A549 (cell line): ENCODE measurements around the gene IFIT1B. TPM values are rescaled to one million over a fixed set of nuclear protein-coding genes. Genes with fewer than 3 reads are reported as not detected.

Source experiments
- ATAC-seq, 2 experiments: fragments of 200-7000 bp in 1 of 2; fragments of >200 bp in 1 of 2; cut with Nextera tagmentation in 1 of 2; cut with Tn5 transposase in 1 of 2; 3 replicates each; pipeline versions ENCODE4 v1.8.0 to v1.9.1; 2018 to 2020; ENCODE audit warnings: mild to moderate bottlenecking in 1 of 2, moderate library complexity in 1 of 2
- CTCF ChIA-PET: fragments of 300-600 bp; sonication (Branson Sonifier 250); formaldehyde crosslinking; extraction: SDS; loops from one replicate; lab custom pipeline; 2021; ENCODE audit warnings: antibody characterized with exemption, inconsistent platforms; lab: Yijun Ruan, JAX
- POLR2A ChIA-PET: fragments of 350-600 bp; formaldehyde crosslinking; extraction: SDS; loops from one replicate; lab custom pipeline; 2021; ENCODE audit warnings: antibody characterized with exemption, inconsistent platforms; lab: Yijun Ruan, JAX
- DNase-seq, 2 experiments: peaks; one replicate each; pipeline versions ENCODE4 v3.0.0 to v3.0.0-alpha.2; 2011 to 2016; ENCODE audit warnings: low read depth in 1 of 2, low spot score in 1 of 2
- FAIRE-seq: peaks from 2 replicates; lab custom pipeline; 2011; peaks lifted over from hg19 to GRCh38; lab: Jason Lieb, UNC
- H3K27ac ChIP-seq, 2 experiments: fragments of >200 bp; sonication (Bioruptor Twin); formaldehyde crosslinking; 3 replicates each; pipeline ENCODE4 v1.5.1; 2016 to 2017
- H3K4me1 ChIP-seq: fragments of >200 bp; sonication (Bioruptor Twin); formaldehyde crosslinking; 3 replicates; pipeline ENCODE4 v1.6.1; 2016
- H3K4me2 ChIP-seq: fragments of >200 bp; sonication (Bioruptor Twin); formaldehyde crosslinking; 3 replicates; pipeline ENCODE4 v1.6.1; 2016
- H3K4me3 ChIP-seq: fragments of >200 bp; sonication (Bioruptor Twin); formaldehyde crosslinking; 3 replicates; pipeline ENCODE4 v1.5.1; 2016
- H3K9me3 ChIP-seq: fragments of >200 bp; sonication (Bioruptor Twin); formaldehyde crosslinking; 3 replicates; pipeline ENCODE4 v1.6.1; 2016
- BCL3 ChIP-seq: fragments of >200 bp; sonication (Bioruptor Twin); formaldehyde crosslinking; IDR thresholded peaks from 3 replicates; pipeline ENCODE4 v1.6.1; 2016
- CBX2 ChIP-seq: fragments of 200-600 bp; sonication (generic); IDR thresholded peaks from 2 replicates; pipeline ENCODE4 v1.6.1; 2016; ENCODE audit warnings: low read depth, mild to moderate bottlenecking, borderline replicate concordance
- CHD2 ChIP-seq: fragments of 150-350 bp; IDR thresholded peaks from 2 replicates; pipeline ENCODE4 v1.6.1; 2014; ENCODE audit warnings: low read length; ENCODE audit not compliant: partially characterized antibody
- CHD4 ChIP-seq: fragments of 200-600 bp; sonication (generic); IDR thresholded peaks from 2 replicates; pipeline ENCODE4 v1.6.1; 2016; ENCODE audit warnings: antibody characterized with exemption, mild to moderate bottlenecking, borderline replicate concordance
- EHMT2 ChIP-seq: fragments of 200-600 bp; sonication (generic); IDR thresholded peaks from 2 replicates; pipeline ENCODE4 v1.6.1; 2016; ENCODE audit warnings: antibody characterized with exemption, low read depth, mild to moderate bottlenecking, moderate library complexity
- FOSL2 ChIP-seq, 2 experiments: fragments of 450-650 bp in 1 of 2; fragments of >200 bp in 1 of 2; sonication (Bioruptor Twin) in 1 of 2; formaldehyde crosslinking; IDR thresholded peaks; 2 replicates each; pipeline versions ENCODE4 v1.5.0 to v1.6.1; 2016 to 2020; ENCODE audit warnings: mild to moderate bottlenecking in 1 of 2, moderate library complexity in 1 of 2
- GATA3 ChIP-seq: IDR thresholded peaks from 2 replicates; pipeline ENCODE4 v1.6.1; 2012; ENCODE audit warnings: borderline replicate concordance
- HDAC2 ChIP-seq: fragments of 200-600 bp; sonication (generic); IDR thresholded peaks from 2 replicates; pipeline ENCODE4 v1.6.1; 2016
- HES2 ChIP-seq: fragments of >200 bp; sonication (Bioruptor Twin); formaldehyde crosslinking; IDR thresholded peaks from 2 replicates; pipeline ENCODE4 v1.6.1; 2016
- HOXA7 ChIP-seq: fragments of 250-450 bp; sonication (Bioruptor Pico); IDR thresholded peaks from 2 replicates; pipeline ENCODE4 v1.5.0; 2020; ENCODE audit warnings: mild to moderate bottlenecking, moderate library complexity
- HOXB5 ChIP-seq: fragments of 250-450 bp; sonication (Bioruptor Pico); IDR thresholded peaks from 2 replicates; pipeline ENCODE4 v1.5.0; 2020; ENCODE audit warnings: mild to moderate bottlenecking, moderate library complexity
- JUNB ChIP-seq: fragments of >200 bp; sonication (Bioruptor Twin); formaldehyde crosslinking; IDR thresholded peaks from 2 replicates; pipeline ENCODE4 v1.6.1; 2016
- KDM1A ChIP-seq: fragments of 200-600 bp; sonication (generic); IDR thresholded peaks from 2 replicates; pipeline ENCODE4 v1.6.1; 2016; ENCODE audit warnings: low read depth, mild to moderate bottlenecking
- KDM5A ChIP-seq: fragments of 200-600 bp; sonication (generic); IDR thresholded peaks from 2 replicates; pipeline ENCODE4 v1.6.1; 2016; ENCODE audit warnings: antibody characterized with exemption, mild to moderate bottlenecking
- MAFK ChIP-seq: fragments of 450-650 bp; IDR thresholded peaks from 2 replicates; pipeline ENCODE4 v1.6.1; 2014; ENCODE audit not compliant: partially characterized antibody
- MAZ ChIP-seq: fragments of 150-350 bp; IDR thresholded peaks from 2 replicates; pipeline ENCODE4 v1.6.1; 2014; ENCODE audit warnings: antibody characterized with exemption, low read depth, low read length, borderline replicate concordance
- PHF8 ChIP-seq: fragments of 200-600 bp; sonication (generic); IDR thresholded peaks from 2 replicates; pipeline ENCODE4 v1.6.1; 2016; ENCODE audit warnings: low read depth, mild to moderate bottlenecking, antibody characterized with exemption, moderate library complexity, borderline replicate concordance
- POLR2AphosphoS2 ChIP-seq: conservative IDR thresholded peaks from 2 replicates; pipeline ENCODE4 v1.6.1; 2012; ENCODE audit warnings: low read length, improper control_type of control experiment, inconsistent platforms
- RAD21 ChIP-seq, 2 experiments: fragments of >200 bp in 1 of 2; sonication (Bioruptor Twin) in 1 of 2; formaldehyde crosslinking in 1 of 2; IDR thresholded peaks in 1 of 2; conservative IDR thresholded peaks in 1 of 2; 2 replicates in 1 of 2; 3 replicates in 1 of 2; pipeline ENCODE4 v1.6.1; 2012 to 2018; ENCODE audit warnings: inconsistent platforms in 1 of 2
- REST ChIP-seq: fragments of 200-600 bp; sonication (generic); IDR thresholded peaks from 2 replicates; pipeline ENCODE4 v1.6.1; 2016; ENCODE audit warnings: antibody characterized with exemption, mild to moderate bottlenecking, moderate library complexity
- TFCP2L1 ChIP-seq: fragments of 250-450 bp; sonication (Bioruptor Pico); IDR thresholded peaks from 2 replicates; pipeline ENCODE4 v1.5.0; 2021; ENCODE audit warnings: mild to moderate bottlenecking
- ZSCAN20 ChIP-seq: fragments of 250-450 bp; sonication (Bioruptor Pico); IDR thresholded peaks from 2 replicates; pipeline ENCODE4 v1.8.0; 2022; ENCODE audit warnings: mild to moderate bottlenecking, moderate library complexity
- WGBS: methylation state at CpG from one replicate; pipeline ENCODE4 v1.1.6; 2017; ENCODE audit errors: missing lambda C conversion rate; 5-methylcytosine and 5-hydroxymethylcytosine counted together
- polyA plus RNA-seq, 4 experiments: library from polyadenylated mRNA; depleted of rRNA in 3 of 4; stranded (reverse); fragments of >200 nt; fragmentation: RNase III in 1 of 4; extraction: RNeasy Plus Mini Kit Qiagen cat#74134 plus additional on column Dnase treatment in 1 of 4; gene quantifications; 2 replicates in 3 of 4; 3 replicates in 1 of 4; pipeline ENCODE4 v1.2.3, GENCODE V29; 2011 to 2017
- TF ChIP-seq, protein P1 (sequence below): fragments of 250-450 bp; sonication (Bioruptor Pico); IDR thresholded peaks from 2 replicates; pipeline ENCODE4 v1.5.0; 2021; ENCODE audit warnings: mild to moderate bottlenecking, moderate library complexity, borderline replicate concordance
- TF ChIP-seq, protein P2 (sequence below): fragments of 250-450 bp; sonication (Bioruptor Pico); IDR thresholded peaks from 2 replicates; pipeline ENCODE4 v1.5.0; 2020; ENCODE audit warnings: low read depth, mild to moderate bottlenecking, moderate library complexity

The IFIT1B gene
- polyA plus RNA-seq, 2 of the 4 experiments (the other 2 are of a cell fraction), result not detected

GRCh38 chr10:89416465-89416864 is 38.6 kb downstream of the IFIT1B start:
- CTCF ChIA-PET, result interaction anchor here (1.3 kb wide), 1 partner anchor 47 kb away, joined by 3 read pairs; no protein-coding TSS in a partner anchor
- DNase-seq (no peak), ATAC-seq (no peak), FAIRE-seq (no peak)
- H3K4me3 ChIP-seq, result no peak overlapping the region
- H3K27ac ChIP-seq, result no peak overlapping the region
- no peaks in the 10 kb centered on the region for H3K9me3 ChIP-seq
- 93% methylated on average over 1 of the region's 1 CpG for WGBS
- TF ChIP-seq CBX2 (no peak), TFCP2L1 (CRISPR knock-in tag) (no peak), KDM5A (no peak), KDM1A (no peak), JUNB (no peak), MAFK (no peak), HDAC2 (no peak), HOXA7 (CRISPR knock-in tag) (no peak), REST (no peak), POLR2AphosphoS2 (no peak), BCL3 (no peak)
- TF ChIP-seq, protein P1, sequence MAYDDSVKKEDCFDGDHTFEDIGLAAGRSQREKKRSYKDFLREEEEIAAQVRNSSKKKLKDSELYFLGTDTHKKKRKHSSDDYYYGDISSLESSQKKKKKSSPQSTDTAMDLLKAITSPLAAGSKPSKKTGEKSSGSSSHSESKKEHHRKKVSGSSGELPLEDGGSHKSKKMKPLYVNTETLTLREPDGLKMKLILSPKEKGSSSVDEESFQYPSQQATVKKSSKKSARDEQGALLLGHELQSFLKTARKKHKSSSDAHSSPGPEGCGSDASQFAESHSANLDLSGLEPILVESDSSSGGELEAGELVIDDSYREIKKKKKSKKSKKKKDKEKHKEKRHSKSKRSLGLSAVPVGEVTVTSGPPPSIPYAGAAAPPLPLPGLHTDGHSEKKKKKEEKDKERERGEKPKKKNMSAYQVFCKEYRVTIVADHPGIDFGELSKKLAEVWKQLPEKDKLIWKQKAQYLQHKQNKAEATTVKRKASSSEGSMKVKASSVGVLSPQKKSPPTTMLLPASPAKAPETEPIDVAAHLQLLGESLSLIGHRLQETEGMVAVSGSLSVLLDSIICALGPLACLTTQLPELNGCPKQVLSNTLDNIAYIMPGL (CRISPR knock-in tag), result no peak
- POLR2A ChIA-PET, result no interaction called here
- H3K4me2 ChIP-seq, result 0 out of 3 replicates have a peak overlapping the region, but pooled peaks have one; percentile 83
- H3K4me1 ChIP-seq, result peaks cover 12% of the 10 kb centered on the region; the same call in 1 of the 3 replicates

- Histone ChIP-seq H3K4me2 (no peak overlapping the region), H3K4me1 (peaks cover 9% of the 10 kb centered on the region), H3K27ac (no peak overlapping the region), H3K9me3 (no peaks in the 10 kb centered on the region), H3K4me3 (no peak overlapping the region)
- ChIA-PET CTCF (interaction anchor here (1.0 to 1.2 kb wide), 4 partner anchors 10 to 137 kb away, joined by 3 to 7 read pairs (median 3); partner anchors contain the start of gene IFIT1), POLR2A (no interaction called here)
- DNase-seq, result no peak
- no peak for ATAC-seq
- WGBS, result 69% methylated on average over 3 of the region's 3 CpGs
- TF ChIP-seq REST, result no peak
- no peak for TF ChIP-seq GATA3
- TF ChIP-seq ZSCAN20, result no peak
- no peak for TF ChIP-seq MAZ
- TF ChIP-seq HOXB5 (CRISPR knock-in tag), result no peak
- TF ChIP-seq CHD4, result no peak
- TF ChIP-seq FOSL2 (IDR thresholded peaks at IDR 0.05), result no peak
- no peak for TF ChIP-seq FOSL2 (CRISPR knock-in tag; IDR thresholded peaks at IDR 0.05)
- TF ChIP-seq PHF8, result no peak
- TF ChIP-seq EHMT2, result no peak
- TF ChIP-seq, protein P2, sequence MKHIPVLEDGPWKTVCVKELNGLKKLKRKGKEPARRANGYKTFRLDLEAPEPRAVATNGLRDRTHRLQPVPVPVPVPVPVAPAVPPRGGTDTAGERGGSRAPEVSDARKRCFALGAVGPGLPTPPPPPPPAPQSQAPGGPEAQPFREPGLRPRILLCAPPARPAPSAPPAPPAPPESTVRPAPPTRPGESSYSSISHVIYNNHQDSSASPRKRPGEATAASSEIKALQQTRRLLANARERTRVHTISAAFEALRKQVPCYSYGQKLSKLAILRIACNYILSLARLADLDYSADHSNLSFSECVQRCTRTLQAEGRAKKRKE (CRISPR knock-in tag), result no peak
- no peak for TF ChIP-seq HOXA7 (CRISPR knock-in tag)
- no peak for TF ChIP-seq HES2
- no peak for TF ChIP-seq RAD21 (conservative IDR thresholded peaks at IDR 0.05 in 1 of 2, IDR thresholded peaks at IDR 0.05 in 1 of 2)
- TF ChIP-seq CHD2, result no peak
- no peak for FAIRE-seq
These were observed 41.7 kb downstream of the IFIT1B start for GRCh38 chr10:89419548-89419947.
